ENCODE data around the gene NDC80.
A peak's percentile ranks its signal among the peaks of the same experiment; 100 is the strongest.

NDC80 gene

GRCh38 chr18:2557536-2557935 is 13.8 kb upstream of the NDC80 start:
- WGBS: 0% methylated on average over 1 of the region's 1 CpG
- H3K9ac ChIP-seq (ENCODE audit: low read depth, low read length): no peak overlapping the region
- peaks cover 29% of the 10 kb centered on the region for H3K36me3 ChIP-seq (ENCODE audit: insufficient read depth, low read length)
- H3K4me3 ChIP-seq (ENCODE audit: low read length): no peak overlapping the region
- H3K27ac ChIP-seq (ENCODE audit: low read depth, low read length): no peak overlapping the region
- no peaks in the 10 kb centered on the region for H3K27me3 ChIP-seq (ENCODE audit: insufficient read depth, low read length)
- H3K9me3 ChIP-seq (ENCODE audit: insufficient read depth, low read depth, low read length): no peaks in the 10 kb centered on the region
- H3K4me1 ChIP-seq (ENCODE audit: insufficient read depth, low read length): peaks cover 9% of the 10 kb centered on the region

- H3K36me3 ChIP-seq (ENCODE audit: insufficient read depth, low read length): peaks cover 26% of the 10 kb centered on the region
- H3K27me3 ChIP-seq (ENCODE audit: insufficient read depth, low read length): no peaks in the 10 kb centered on the region
- H3K4me3 ChIP-seq (ENCODE audit: low read length): no peak overlapping the region
- no CpG with 5 or more reads among the region's 1 CpG for WGBS
- H3K4me1 ChIP-seq (ENCODE audit: insufficient read depth, low read length): peaks cover 9% of the 10 kb centered on the region
- H3K9me3 ChIP-seq (ENCODE audit: insufficient read depth, low read depth, low read length): no peaks in the 10 kb centered on the region
- no peak overlapping the region for H3K9ac ChIP-seq (ENCODE audit: low read depth, low read length)
- no peak overlapping the region for H3K27ac ChIP-seq (ENCODE audit: low read depth, low read length)
Observed at GRCh38 chr18:2559249-2559648, 12.1 kb upstream of the NDC80 start.

DNA sequence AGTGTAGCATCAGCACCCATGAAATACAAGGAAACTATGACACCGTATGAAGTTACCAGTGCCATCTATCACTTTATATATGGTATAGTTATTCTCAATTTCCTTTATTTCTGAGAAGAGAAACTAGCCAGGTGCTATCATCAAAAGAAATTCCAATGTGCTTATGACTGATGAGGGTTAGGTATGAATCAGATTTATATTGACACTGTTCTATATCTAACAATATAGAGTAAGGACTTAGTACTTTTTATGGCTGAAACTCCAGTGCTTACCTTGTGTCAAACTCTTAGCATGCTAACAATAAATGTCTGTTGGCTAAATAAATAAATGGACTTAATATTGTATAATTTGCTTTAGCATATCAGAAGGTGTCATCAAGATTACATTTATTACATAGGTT is 7.0 kb upstream of the NDC80 start:
- no peaks in the 10 kb centered on the region for H3K27me3 ChIP-seq (ENCODE audit: insufficient read depth, low read length)
- no peak overlapping the region for H3K27ac ChIP-seq (ENCODE audit: low read depth, low read length)
- peaks cover 46% of the 10 kb centered on the region for H3K36me3 ChIP-seq (ENCODE audit: insufficient read depth, low read length)
- WGBS: no CpG with 5 or more reads among the region's 1 CpG
- no peak overlapping the region for H3K9ac ChIP-seq (ENCODE audit: low read depth, low read length)
- no peaks in the 10 kb centered on the region for H3K9me3 ChIP-seq (ENCODE audit: insufficient read depth, low read depth, low read length)
- no peak overlapping the region for H3K4me3 ChIP-seq (ENCODE audit: low read length)
- no peaks in the 10 kb centered on the region for H3K4me1 ChIP-seq (ENCODE audit: insufficient read depth, low read length)

DNA sequence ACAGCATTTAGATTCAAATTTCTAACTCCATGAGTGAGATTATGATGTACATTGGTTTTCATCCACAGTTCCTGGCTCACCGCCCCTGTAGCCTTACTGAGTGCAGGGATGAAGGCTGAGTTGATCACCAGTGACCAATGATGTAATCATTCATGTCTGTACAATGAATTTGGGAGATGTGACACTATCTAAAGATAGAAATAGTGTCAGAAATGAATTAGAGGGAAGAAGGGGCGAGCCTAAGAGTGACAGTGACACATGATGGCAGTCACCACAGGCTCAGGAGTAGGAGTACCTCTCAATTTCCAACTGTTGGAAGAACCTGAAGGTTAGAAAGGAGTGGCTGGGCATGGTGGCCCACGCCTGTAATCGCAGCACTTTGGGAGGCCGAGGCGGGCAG is 3.2 kb upstream of the NDC80 start:
- Histone ChIP-seq H3K9ac (ENCODE audit: low read depth, low read length) (no peak overlapping the region), H3K27me3 (ENCODE audit: insufficient read depth, low read length) (no peaks in the 10 kb centered on the region), H3K4me1 (ENCODE audit: insufficient read depth, low read length) (peaks cover 13% of the 10 kb centered on the region; the same call in 1 of the 2 replicates), H3K27ac (ENCODE audit: low read depth, low read length) (no peak overlapping the region), H3K9me3 (ENCODE audit: insufficient read depth, low read depth, low read length) (no peaks in the 10 kb centered on the region), H3K4me3 (ENCODE audit: low read length) (no peak overlapping the region), H3K36me3 (ENCODE audit: insufficient read depth, low read length) (peaks cover 31% of the 10 kb centered on the region)
- 94% methylated on average over 5 of the region's 6 CpGs for WGBS

DNA sequence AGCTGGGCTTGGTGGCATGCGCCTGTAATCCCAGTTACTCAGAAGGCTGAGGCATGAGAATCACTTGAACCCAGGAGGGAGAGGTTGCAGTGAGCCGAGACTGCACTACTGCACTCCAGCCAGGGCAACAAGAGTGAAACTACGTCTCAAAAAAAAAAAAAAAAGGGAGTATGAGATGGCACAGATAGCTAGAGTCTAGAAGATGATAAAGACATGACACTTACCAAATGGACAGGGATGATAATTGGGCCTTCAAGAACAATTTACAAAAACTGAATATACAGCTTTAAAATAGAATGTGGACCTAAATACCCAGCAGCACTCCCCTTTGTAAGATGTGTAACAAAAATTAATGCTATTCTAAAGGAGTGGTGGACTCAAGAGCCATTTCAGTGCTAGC is 2.8 kb upstream of the NDC80 start:
- 97% methylated on average over 3 of the region's 3 CpGs for WGBS
- Histone ChIP-seq H3K4me1 (ENCODE audit: insufficient read depth, low read length) (peaks cover 18% of the 10 kb centered on the region; the same call in 1 of the 2 replicates), H3K9me3 (ENCODE audit: insufficient read depth, low read depth, low read length) (no peaks in the 10 kb centered on the region), H3K9ac (ENCODE audit: low read depth, low read length) (no peak overlapping the region), H3K27me3 (ENCODE audit: insufficient read depth, low read length) (no peaks in the 10 kb centered on the region), H3K36me3 (ENCODE audit: insufficient read depth, low read length) (peaks cover 32% of the 10 kb centered on the region), H3K4me3 (ENCODE audit: low read length) (no peak overlapping the region), H3K27ac (ENCODE audit: low read depth, low read length) (no peak overlapping the region)

GRCh38 chr18:2569338-2570207 is 1.8 kb upstream of the NDC80 start:
- Histone ChIP-seq H3K9me3 (ENCODE audit: insufficient read depth, low read depth, low read length) (no peaks in the 10 kb centered on the region), H3K36me3 (ENCODE audit: insufficient read depth, low read length) (peaks cover 32% of the 10 kb centered on the region), H3K4me1 (ENCODE audit: insufficient read depth, low read length) (peaks cover 23% of the 10 kb centered on the region), H3K27ac (ENCODE audit: low read depth, low read length) (no peak overlapping the region), H3K9ac (ENCODE audit: low read depth, low read length) (peak overlapping the region; percentile 93; the same call in 1 of the 2 replicates), H3K4me3 (ENCODE audit: low read length) (peak overlapping the region; percentile 94), H3K27me3 (ENCODE audit: insufficient read depth, low read length) (no peaks in the 10 kb centered on the region)
- 73% methylated on average over 10 of the region's 10 CpGs for WGBS

DNA sequence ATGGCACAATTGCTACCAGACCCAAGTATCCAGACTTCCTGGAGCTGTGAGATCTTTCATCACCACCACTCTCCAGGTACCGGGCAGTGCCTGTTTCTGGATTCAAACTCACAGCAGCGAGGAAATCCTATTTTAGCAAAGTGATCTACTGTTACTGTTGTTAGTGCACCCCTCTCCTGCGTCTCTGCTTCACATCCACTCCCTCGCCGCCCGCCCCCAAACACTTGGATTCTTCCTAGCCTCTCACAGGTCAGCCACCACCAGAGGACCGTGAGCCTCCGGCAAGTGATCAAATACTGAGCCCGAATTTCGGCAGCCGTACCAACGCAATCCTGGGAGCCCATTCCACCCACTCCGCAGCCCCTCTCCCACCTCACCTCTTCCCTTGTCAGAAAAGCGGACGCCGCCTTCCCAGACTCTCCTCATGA is 571 bp upstream of the NDC80 start:
- Histone ChIP-seq H3K27ac (ENCODE audit: low read depth, low read length) (peak overlapping the region; percentile 97), H3K9ac (ENCODE audit: low read depth, low read length) (peak overlapping the region; percentile 93), H3K4me1 (ENCODE audit: insufficient read depth, low read length) (peaks cover 23% of the 10 kb centered on the region), H3K27me3 (ENCODE audit: insufficient read depth, low read length) (no peaks in the 10 kb centered on the region), H3K9me3 (ENCODE audit: insufficient read depth, low read depth, low read length) (no peaks in the 10 kb centered on the region), H3K4me3 (ENCODE audit: low read length) (peak overlapping the region; percentile 94), H3K36me3 (ENCODE audit: insufficient read depth, low read length) (peaks cover 35% of the 10 kb centered on the region)
- 0% methylated on average over 16 of the region's 16 CpGs for WGBS

GRCh38 chr18:2572171-2572569 is 813 bp downstream of the NDC80 start:
- H3K27me3 ChIP-seq (ENCODE audit: insufficient read depth, low read length): no peaks in the 10 kb centered on the region
- H3K4me1 ChIP-seq (ENCODE audit: insufficient read depth, low read length): peaks cover 23% of the 10 kb centered on the region
- peak overlapping the region; percentile 94 for H3K4me3 ChIP-seq (ENCODE audit: low read length)
- H3K9ac ChIP-seq (ENCODE audit: low read depth, low read length): peak overlapping the region; percentile 93
- WGBS: 2% methylated on average over 1 of the region's 1 CpG
- H3K36me3 ChIP-seq (ENCODE audit: insufficient read depth, low read length): peaks cover 38% of the 10 kb centered on the region
- no peaks in the 10 kb centered on the region for H3K9me3 ChIP-seq (ENCODE audit: insufficient read depth, low read depth, low read length)
- H3K27ac ChIP-seq (ENCODE audit: low read depth, low read length): no peak overlapping the region

DNA sequence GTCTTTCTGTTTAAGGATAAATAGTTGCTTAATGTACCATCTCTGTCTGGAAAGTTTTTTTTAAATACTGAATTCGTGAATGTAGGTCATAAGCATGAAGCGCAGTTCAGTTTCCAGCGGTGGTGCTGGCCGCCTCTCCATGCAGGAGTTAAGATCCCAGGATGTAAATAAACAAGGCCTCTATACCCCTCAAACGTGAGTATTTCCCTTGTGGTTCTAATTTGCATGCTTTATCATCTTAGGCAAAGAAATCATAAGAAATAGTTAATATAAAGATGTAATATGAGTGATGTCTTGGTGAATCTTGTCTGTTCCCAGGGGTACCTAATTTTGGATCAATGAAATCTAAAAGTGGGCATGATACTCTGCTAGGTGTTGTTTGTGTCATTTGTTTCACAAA is 1.5 kb downstream of the NDC80 start:
- peak overlapping the region; percentile 93; the same call in 1 of the 2 replicates for H3K9ac ChIP-seq (ENCODE audit: low read depth, low read length)
- H3K9me3 ChIP-seq (ENCODE audit: insufficient read depth, low read depth, low read length): no peaks in the 10 kb centered on the region
- 14% methylated on average over 5 of the region's 5 CpGs for WGBS
- H3K4me1 ChIP-seq (ENCODE audit: insufficient read depth, low read length): peaks cover 23% of the 10 kb centered on the region
- no peak overlapping the region; the same call in 1 of the 2 replicates for H3K27ac ChIP-seq (ENCODE audit: low read depth, low read length)
- peaks cover 42% of the 10 kb centered on the region for H3K36me3 ChIP-seq (ENCODE audit: insufficient read depth, low read length)
- no peaks in the 10 kb centered on the region for H3K27me3 ChIP-seq (ENCODE audit: insufficient read depth, low read length)
- peak overlapping the region; percentile 94 for H3K4me3 ChIP-seq (ENCODE audit: low read length)

GRCh38 chr18:2573408-2573807 is 2.1 kb downstream of the NDC80 start:
- no peaks in the 10 kb centered on the region for H3K9me3 ChIP-seq (ENCODE audit: insufficient read depth, low read depth, low read length)
- no CpG with 5 or more reads among the region's 2 CpGs for WGBS

GRCh38 chr18:2587788-2588187 is 16.4 kb downstream of the NDC80 start:
- Histone ChIP-seq H3K4me1 (ENCODE audit: insufficient read depth, low read length) (no peaks in the 10 kb centered on the region; the same call in 1 of the 2 replicates), H3K9me3 (ENCODE audit: insufficient read depth, low read depth, low read length) (no peaks in the 10 kb centered on the region), H3K36me3 (ENCODE audit: insufficient read depth, low read length) (peaks cover 95% of the 10 kb centered on the region), H3K9ac (ENCODE audit: low read depth, low read length) (no peak overlapping the region), H3K27me3 (ENCODE audit: insufficient read depth, low read length) (no peaks in the 10 kb centered on the region), H3K27ac (ENCODE audit: low read depth, low read length) (no peak overlapping the region), H3K4me3 (ENCODE audit: low read length) (no peak overlapping the region)
- WGBS: 94% methylated on average over 3 of the region's 3 CpGs

More at GRCh38 chr18:2573408-2573807, 2.1 kb downstream of the NDC80 start:
- Histone ChIP-seq H3K4me1 (ENCODE audit: insufficient read depth, low read length) (peaks cover 23% of the 10 kb centered on the region), H3K27me3 (ENCODE audit: insufficient read depth, low read length) (no peaks in the 10 kb centered on the region), H3K27ac (ENCODE audit: low read depth, low read length) (peak overlapping the region; percentile 34; the same call in 1 of the 2 replicates), H3K9ac (ENCODE audit: low read depth, low read length) (peak overlapping the region; percentile 93; the same call in 1 of the 2 replicates), H3K36me3 (ENCODE audit: insufficient read depth, low read length) (peaks cover 47% of the 10 kb centered on the region), H3K4me3 (ENCODE audit: low read length) (peak overlapping the region; percentile 94)

Data from HUES64 (cell line).